NCI-H345 treated with DMSO at 0.1 percent for 48 hours (cell line): ENCODE results near the gene SMCO3.

Experiments used
- DNase-seq: peaks from one replicate; lab custom pipeline; 2025; ENCODE audit not compliant: unreplicated experiment; lab: John Stamatoyannopoulos, UW

SMCO3 gene

GRCh38 chr12:14828892-14829291 lies 14.9 kb upstream of the SMCO3 start:
- no peak for DNase-seq

- DNase-seq, result no peak
Observed at GRCh38 chr12:14827043-14827442, 13.1 kb upstream of the SMCO3 start.

- DNase-seq, result no peak
Observed at GRCh38 chr12:14826491-14826890, 12.5 kb upstream of the SMCO3 start.

- no peak for DNase-seq
Observed at GRCh38 chr12:14825256-14825655, 11.3 kb upstream of the SMCO3 start.

GRCh38 chr12:14824012-14824634 lies 10.1 kb upstream of the SMCO3 start:
- DNase-seq, result no peak

GRCh38 chr12:14811486-14811885 lies 2.5 kb downstream of the SMCO3 start:
- no peak for DNase-seq

- no peak for DNase-seq
Observed at GRCh38 chr12:14810953-14811483, 3.0 kb downstream of the SMCO3 start.

- no peak for DNase-seq
Observed at GRCh38 chr12:14810167-14810952, 3.6 kb downstream of the SMCO3 start.

- no peak for DNase-seq
Observed at GRCh38 chr12:14803830-14804160, 10.2 kb downstream of the SMCO3 start.

- DNase-seq, result peak; percentile 98
Observed at GRCh38 chr12:14803011-14803829, 10.8 kb downstream of the SMCO3 start, which contains the start of the genes C12orf60 and WBP11. Gene C12orf60 (plus strand): TSS chr12:14803670. CDS start chr12:14822936, 19,266 bp downstream. Gene WBP11 (minus strand): TSS chr12:14803478. CDS start chr12:14801383, 2,095 bp downstream.

- no peak for DNase-seq
Observed at GRCh38 chr12:14802721-14803010, 11.3 kb downstream of the SMCO3 start.

- no peak for DNase-seq
Observed at GRCh38 chr12:14802247-14802646, 11.7 kb downstream of the SMCO3 start.

GRCh38 chr12:14795028-14795448 lies 18.9 kb downstream of the SMCO3 start:
- no peak for DNase-seq

- no peak for DNase-seq
Observed at GRCh38 chr12:14785568-14785967, 28.4 kb downstream of the SMCO3 start.

GRCh38 chr12:14784471-14784870 lies 29.5 kb downstream of the SMCO3 start:
- no peak for DNase-seq

GRCh38 chr12:14782756-14783155 lies 31.2 kb downstream of the SMCO3 start:
- no peak for DNase-seq

- no peak for DNase-seq
Observed at GRCh38 chr12:14781563-14781962, 32.4 kb downstream of the SMCO3 start.

GRCh38 chr12:14780859-14781258 lies 33.1 kb downstream of the SMCO3 start:
- no peak for DNase-seq

GRCh38 chr12:14779834-14780233 lies 34.1 kb downstream of the SMCO3 start:
- no peak for DNase-seq

GRCh38 chr12:14777271-14777670 lies 36.7 kb downstream of the SMCO3 start:
- no peak for DNase-seq

GRCh38 chr12:14776236-14776961 lies 37.6 kb downstream of the SMCO3 start:
- DNase-seq, result no peak
